WTC11 (cell line): ENCODE measurements around the gene KRTAP10-2. TPM values are rescaled to one million over a fixed set of nuclear protein-coding genes. Genes with fewer than 3 reads are reported as not detected.

Experiments
- ATAC-seq: fragments of 200-7000 bp; cut with Tn5 transposase; 2 replicates; pipeline ENCODE4 v1.10.0; 2021; ENCODE audit warnings: mild to moderate bottlenecking, moderate library complexity
- CTCF ChIA-PET: fragments of 300-600 bp; sonication (Branson Sonifier 250); formaldehyde crosslinking; loops from one replicate; lab custom pipeline; 2021; ENCODE audit warnings: antibody characterized with exemption; lab: Charles Lee
- POLR2A ChIA-PET: fragments of 350-600 bp; sonication (Branson Sonifier 250); formaldehyde crosslinking; loops from one replicate; lab custom pipeline; 2021; ENCODE audit warnings: antibody characterized with exemption; lab: Charles Lee
- DNase-seq: peaks from one replicate; pipeline ENCODE4 v3.0.0; 2021; ENCODE audit warnings: low spot score
- H3K27ac Mint-ChIP-seq: 2 replicates; pipeline ENCODE4 v1.8.0; 2021; ENCODE audit warnings: mixed read lengths
- H3K27me3 Mint-ChIP-seq: 2 replicates; pipeline ENCODE4 v1.8.0; 2021; ENCODE audit warnings: low read depth, mild to moderate bottlenecking, moderate library complexity, mixed read lengths
- H3K36me3 Mint-ChIP-seq: 2 replicates; pipeline ENCODE4 v1.8.0; 2021; ENCODE audit warnings: mixed read lengths
- H3K4me1 Mint-ChIP-seq: 2 replicates; pipeline ENCODE4 v1.8.0; 2022; ENCODE audit warnings: mixed read lengths
- H3K4me3 Mint-ChIP-seq: 2 replicates; pipeline ENCODE4 v1.8.0; 2021; ENCODE audit warnings: mild to moderate bottlenecking, moderate library complexity, mixed read lengths
- H3K9me3 Mint-ChIP-seq: 2 replicates; pipeline ENCODE4 v1.8.0; 2021; ENCODE audit warnings: mixed read lengths
- AR ChIP-seq: fragments of 250-450 bp; sonication (Bioruptor Pico); IDR thresholded peaks from 2 replicates; pipeline ENCODE4 v1.9.0; 2021; ENCODE audit warnings: mild to moderate bottlenecking
- ATF3 ChIP-seq: sonication (generic); formaldehyde crosslinking; conservative IDR thresholded peaks from 2 replicates; pipeline ENCODE4 v1.8.1; 2022; ENCODE audit warnings: mild to moderate bottlenecking, missing genetic modification reagents
- FOXP4 ChIP-seq: sonication (generic); formaldehyde crosslinking; IDR thresholded peaks from 2 replicates; pipeline ENCODE4 v1.8.0; 2022; ENCODE audit warnings: mild to moderate bottlenecking, missing genetic modification reagents
- IRF2 ChIP-seq: sonication (generic); formaldehyde crosslinking; IDR thresholded peaks from 2 replicates; pipeline ENCODE4 v1.8.0; 2022; ENCODE audit warnings: low read depth, missing genetic modification reagents, borderline replicate concordance
- NFE2L1 ChIP-seq: sonication (generic); formaldehyde crosslinking; IDR thresholded peaks from 2 replicates; pipeline ENCODE4 v1.8.1; 2023; ENCODE audit warnings: missing genetic modification reagents
- NR1H2 ChIP-seq: sonication (generic); formaldehyde crosslinking; IDR thresholded peaks from 2 replicates; pipeline ENCODE4 v1.9.0; 2021; ENCODE audit warnings: mild to moderate bottlenecking, moderate library complexity, missing genetic modification reagents
- RORB ChIP-seq: fragments of 250-450 bp; sonication (Bioruptor Pico); IDR thresholded peaks from 2 replicates; pipeline ENCODE4 v1.9.0; 2021; ENCODE audit warnings: mild to moderate bottlenecking
- SOX15 ChIP-seq: fragments of 250-450 bp; sonication (Bioruptor Pico); IDR thresholded peaks from 2 replicates; pipeline ENCODE4 v1.9.0; 2021; ENCODE audit warnings: mild to moderate bottlenecking
- total RNA-seq: library from RNA; stranded (reverse); gene quantifications from 3 replicates; pipeline ENCODE4 v1.2.3, GENCODE V29; 2021
- TF ChIP-seq, protein P1 (sequence below): sonication (generic); formaldehyde crosslinking; IDR thresholded peaks from 2 replicates; pipeline ENCODE4 v1.8.1; 2022; ENCODE audit warnings: low read depth, mild to moderate bottlenecking, moderate library complexity, missing genetic modification reagents, borderline replicate concordance
- TF ChIP-seq, protein P2 (sequence below): sonication (generic); formaldehyde crosslinking; IDR thresholded peaks from 2 replicates; pipeline ENCODE4 v1.8.0; 2022; ENCODE audit warnings: mild to moderate bottlenecking, missing genetic modification reagents

Gene KRTAP10-2
- total RNA-seq, 1 experiment from 2014 or later = not detected

DNA sequence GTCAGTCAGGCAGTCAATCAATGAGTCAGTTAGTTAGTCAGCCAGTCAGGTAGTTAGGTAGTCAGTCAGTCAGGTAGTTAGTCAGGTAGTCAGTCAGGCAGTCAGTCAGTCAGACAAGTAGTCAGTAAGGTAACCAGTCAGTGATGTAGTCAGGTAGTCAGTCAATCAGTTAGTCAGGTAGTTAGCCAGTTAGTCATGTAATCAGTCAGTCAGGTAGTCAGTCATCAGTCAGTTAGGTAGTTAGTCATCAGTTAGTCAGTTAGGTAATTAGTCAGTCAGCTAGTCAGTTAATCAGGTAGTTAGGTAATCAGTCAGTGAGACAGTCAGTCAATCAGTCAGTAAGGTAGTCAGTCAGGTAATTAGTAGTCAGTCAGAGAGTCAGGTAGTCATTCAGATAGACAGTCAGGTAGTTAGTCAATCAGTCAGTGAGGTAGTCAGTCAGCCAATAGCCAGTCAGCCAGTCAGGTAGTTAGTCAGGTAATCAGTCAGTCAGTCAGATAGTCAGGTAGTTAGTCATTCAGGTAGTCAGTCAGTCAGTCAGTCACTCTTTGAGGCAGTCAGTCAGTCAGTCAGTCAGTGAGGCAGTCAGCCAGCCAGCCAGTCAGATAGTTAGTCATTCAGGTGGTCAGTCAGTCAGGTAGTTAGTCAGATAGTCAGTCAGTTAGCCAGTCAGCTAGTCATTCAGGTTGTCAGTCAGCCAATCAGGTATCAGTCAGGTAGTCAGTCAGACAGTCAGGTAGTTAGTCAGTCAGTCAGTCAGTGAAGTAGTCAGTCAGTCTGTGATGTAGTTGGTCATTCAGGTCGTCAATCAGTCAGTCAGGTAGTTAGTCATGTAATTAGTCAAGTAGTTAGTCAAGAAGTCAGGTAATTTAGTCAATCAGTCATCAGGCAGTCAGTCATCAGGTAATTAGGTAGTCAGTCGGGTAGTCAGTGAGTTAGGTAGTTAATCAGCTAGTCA is 26.6 kb downstream of the KRTAP10-2 start:
- ChIA-PET CTCF (no interaction called here), POLR2A (interaction anchor here (0.7 kb wide), 1 partner anchor 31 kb away, joined by 3 read pairs; no protein-coding TSS in a partner anchor)
- Mint-ChIP-seq H3K9me3 (no peaks in the 10 kb centered on the region), H3K4me1 (no peaks in the 10 kb centered on the region), H3K4me3 (no peak overlapping the region), H3K36me3 (no peaks in the 10 kb centered on the region), H3K27me3 (no peaks in the 10 kb centered on the region), H3K27ac (no peak overlapping the region)
- ATAC-seq (no peak), DNase-seq (no peak)
- TF ChIP-seq, protein P1, sequence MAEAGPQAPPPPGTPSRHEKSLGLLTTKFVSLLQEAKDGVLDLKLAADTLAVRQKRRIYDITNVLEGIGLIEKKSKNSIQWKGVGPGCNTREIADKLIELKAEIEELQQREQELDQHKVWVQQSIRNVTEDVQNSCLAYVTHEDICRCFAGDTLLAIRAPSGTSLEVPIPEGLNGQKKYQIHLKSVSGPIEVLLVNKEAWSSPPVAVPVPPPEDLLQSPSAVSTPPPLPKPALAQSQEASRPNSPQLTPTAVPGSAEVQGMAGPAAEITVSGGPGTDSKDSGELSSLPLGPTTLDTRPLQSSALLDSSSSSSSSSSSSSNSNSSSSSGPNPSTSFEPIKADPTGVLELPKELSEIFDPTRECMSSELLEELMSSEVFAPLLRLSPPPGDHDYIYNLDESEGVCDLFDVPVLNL (CRISPR knock-in tag) = no peak
- no peak for TF ChIP-seq AR (CRISPR knock-in tag)
- no peak for TF ChIP-seq NFE2L1
- no peak for TF ChIP-seq IRF2 (CRISPR knock-in tag)
- TF ChIP-seq, protein P2, sequence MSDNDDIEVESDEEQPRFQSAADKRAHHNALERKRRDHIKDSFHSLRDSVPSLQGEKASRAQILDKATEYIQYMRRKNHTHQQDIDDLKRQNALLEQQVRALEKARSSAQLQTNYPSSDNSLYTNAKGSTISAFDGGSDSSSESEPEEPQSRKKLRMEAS (CRISPR knock-in tag) = no peak
- TF ChIP-seq RORB = no peak
- TF ChIP-seq NR1H2 (CRISPR knock-in tag) = no peak
- peak; percentile 13; the same call in 1 of the 2 replicates for TF ChIP-seq SOX15 (CRISPR knock-in tag)
- TF ChIP-seq, all 79 proteins: peak for 1

DNA sequence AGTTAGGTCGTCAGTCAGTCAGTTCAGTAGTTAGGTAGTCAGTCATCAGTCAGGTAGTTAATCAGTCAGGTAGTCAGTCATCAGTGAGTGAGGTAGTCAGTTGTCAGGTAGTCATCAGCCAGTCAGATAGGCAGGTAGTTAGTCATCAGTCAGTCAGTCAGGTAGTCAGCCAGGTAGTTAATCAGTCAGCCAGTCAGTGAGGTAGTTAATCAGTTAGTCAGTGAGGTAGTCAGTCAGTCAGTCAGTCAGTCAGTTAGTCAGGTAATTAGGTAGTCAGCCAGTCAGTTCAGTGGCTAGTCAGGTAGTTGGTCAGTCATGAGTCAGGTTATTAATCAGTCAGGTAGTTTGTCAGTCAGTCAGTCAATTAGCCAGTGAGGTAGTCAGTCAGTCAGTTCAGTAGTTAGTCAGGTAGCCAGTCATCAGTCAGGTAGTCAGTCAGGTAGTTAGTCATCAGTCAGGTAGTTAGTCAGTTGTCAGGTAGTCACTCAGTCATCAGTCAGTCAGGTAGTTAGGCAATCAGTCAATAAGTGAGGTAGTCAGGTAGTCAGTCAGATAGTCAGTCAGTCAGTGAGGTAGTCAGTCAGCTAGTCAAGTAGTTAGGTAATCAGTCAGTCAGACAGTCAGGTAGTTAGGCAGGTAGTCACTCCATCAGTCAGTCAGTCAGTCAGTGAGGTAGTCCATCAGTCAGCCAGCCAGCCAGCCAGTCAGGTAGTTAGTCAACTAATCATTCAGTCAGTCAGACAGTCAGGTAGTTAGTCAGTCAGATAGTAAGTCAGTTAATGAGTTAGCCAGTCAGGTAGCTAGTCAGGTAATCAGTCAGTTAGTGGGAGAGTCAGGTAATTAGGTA is 27.5 kb downstream of the KRTAP10-2 start:
- ATAC-seq = no peak
- Mint-ChIP-seq H3K27ac (no peak overlapping the region), H3K27me3 (no peaks in the 10 kb centered on the region), H3K36me3 (no peaks in the 10 kb centered on the region), H3K9me3 (no peaks in the 10 kb centered on the region), H3K4me1 (no peaks in the 10 kb centered on the region)
- CTCF ChIA-PET = no interaction called here
- POLR2A ChIA-PET = no interaction called here
- TF ChIP-seq FOXP4 (CRISPR knock-in tag) (no peak), ATF3 (CRISPR knock-in tag) (no peak)
- TF ChIP-seq, protein P1 (CRISPR knock-in tag) = no peak
- TF ChIP-seq, all 79 proteins: peak for 0
- no peak for DNase-seq
- no peak overlapping the region for H3K4me3 Mint-ChIP-seq
